GM18520 (cell line): ENCODE results near the gene LVRN.
"Not testable (repeated sequence)": the region's sequence is repeated elsewhere in the genome, so short reads cannot be mapped to it uniquely, and the experiment has no call there.

Source experiments
- ATAC-seq: cut with Tn5 transposase; IDR thresholded peaks from one replicate; pipeline ENCODE4 v1.9.1; 2021; ENCODE audit not compliant: unreplicated experiment

Gene LVRN

GRCh38 chr5:115962239-115962564 is at the start of gene LVRN:
LVRN (plus strand) TSS chr5:115962475; CDS start chr5:115962618, 143 bp downstream.
- ATAC-seq, result no peak

DNA sequence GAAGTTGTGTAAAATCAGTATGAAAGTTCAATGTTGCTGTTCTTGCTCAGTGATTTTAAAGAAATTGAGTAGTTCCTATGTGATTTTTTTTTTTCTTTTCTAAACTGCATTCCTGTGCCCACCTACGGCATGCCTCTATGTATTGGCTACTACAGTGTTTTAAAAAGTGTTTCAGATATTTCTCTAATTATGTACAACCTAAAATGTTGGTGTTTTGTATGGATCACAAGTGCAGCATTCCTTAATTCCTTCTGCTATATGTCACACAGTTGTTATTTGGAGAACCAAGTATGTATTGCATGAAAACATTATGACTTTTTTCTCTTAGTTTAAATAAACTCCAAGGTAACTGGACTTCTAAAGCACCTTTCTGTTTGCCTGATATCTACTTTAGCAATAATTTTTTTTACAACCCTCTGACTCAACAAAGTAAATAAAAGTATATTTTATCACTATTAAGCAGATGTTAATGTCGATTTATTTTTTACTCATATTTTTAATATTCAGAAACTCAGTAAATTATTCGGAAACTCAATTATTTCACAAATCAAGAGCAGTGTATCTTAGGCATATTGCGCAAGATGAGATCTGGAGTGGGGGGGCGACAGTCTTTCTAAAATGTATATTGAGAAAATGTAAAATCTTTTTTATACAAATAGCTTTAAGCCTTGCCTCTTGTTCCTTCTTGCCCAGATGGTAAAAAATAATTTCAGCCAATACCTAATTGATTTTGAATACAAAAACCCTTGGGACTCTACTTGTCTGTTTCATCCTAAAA is 48.5 kb upstream of the LVRN start:
- not testable (repeated sequence) for ATAC-seq

- no peak for ATAC-seq
Measured at GRCh38 chr5:115920171-115920725, 42.0 kb upstream of the LVRN start.

GRCh38 chr5:115928578-115929407 is 33.5 kb upstream of the LVRN start:
- not testable (repeated sequence) for ATAC-seq

GRCh38 chr5:115930171-115930570 is 32.1 kb upstream of the LVRN start:
- ATAC-seq, result not testable (repeated sequence)

DNA sequence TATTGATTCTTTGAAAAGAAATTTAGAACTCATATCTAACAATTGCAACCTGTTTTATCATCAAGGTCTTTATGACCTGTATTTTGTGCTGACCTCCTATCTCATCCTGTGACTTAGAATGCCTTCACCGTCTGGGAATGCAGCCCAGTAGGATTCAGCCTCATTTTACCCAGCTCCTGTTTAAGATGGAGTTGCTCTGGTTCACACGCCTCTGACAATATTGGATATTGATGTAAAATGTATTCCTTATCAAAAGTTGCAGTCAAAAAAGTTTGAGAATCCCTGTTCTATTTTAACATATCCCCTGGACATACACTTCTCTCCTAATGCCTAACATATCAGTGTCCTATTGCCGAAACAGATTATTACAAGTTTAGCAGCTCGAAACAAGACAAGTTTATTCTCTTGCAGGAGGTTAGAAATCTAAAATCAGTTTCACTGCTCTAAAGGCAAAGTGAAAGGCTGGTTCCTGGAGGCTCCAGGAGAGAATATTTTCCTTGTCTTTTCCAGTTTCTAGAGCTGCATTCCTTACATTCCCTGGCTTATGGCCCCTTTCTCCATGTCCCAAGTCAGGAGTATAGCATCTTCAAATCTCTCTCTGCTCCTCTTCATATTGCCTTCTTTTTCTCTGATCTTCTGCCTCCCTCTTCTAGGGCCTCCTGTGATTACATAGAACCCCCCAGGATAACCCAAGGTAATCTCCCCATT is 31.5 kb upstream of the LVRN start:
- ATAC-seq, result no peak

- ATAC-seq, result no peak
Measured at GRCh38 chr5:115932991-115933390, 29.3 kb upstream of the LVRN start.

- no peak for ATAC-seq
Measured at GRCh38 chr5:115934388-115934974, 27.8 kb upstream of the LVRN start.

GRCh38 chr5:115936031-115936430 is 26.2 kb upstream of the LVRN start:
- ATAC-seq, result no peak

DNA sequence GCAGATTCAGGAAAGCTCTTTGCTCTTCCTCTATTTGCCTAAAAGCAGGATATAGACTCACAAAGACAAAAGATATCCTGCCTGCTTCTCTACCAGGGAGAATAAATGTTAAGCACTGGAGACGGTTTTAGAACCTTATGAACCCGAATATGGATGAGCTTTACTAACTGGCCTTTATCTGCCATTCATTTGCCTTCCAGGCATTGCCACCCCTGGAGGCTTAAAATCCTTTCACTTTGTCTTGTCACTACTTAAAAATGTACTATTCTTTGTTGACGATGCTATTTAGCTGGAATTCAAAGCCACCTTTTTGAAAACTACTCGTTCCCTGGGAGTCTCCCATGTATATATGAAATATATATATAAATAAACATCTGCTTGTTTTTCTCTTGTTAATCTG is 23.2 kb upstream of the LVRN start:
- no peak for ATAC-seq

DNA sequence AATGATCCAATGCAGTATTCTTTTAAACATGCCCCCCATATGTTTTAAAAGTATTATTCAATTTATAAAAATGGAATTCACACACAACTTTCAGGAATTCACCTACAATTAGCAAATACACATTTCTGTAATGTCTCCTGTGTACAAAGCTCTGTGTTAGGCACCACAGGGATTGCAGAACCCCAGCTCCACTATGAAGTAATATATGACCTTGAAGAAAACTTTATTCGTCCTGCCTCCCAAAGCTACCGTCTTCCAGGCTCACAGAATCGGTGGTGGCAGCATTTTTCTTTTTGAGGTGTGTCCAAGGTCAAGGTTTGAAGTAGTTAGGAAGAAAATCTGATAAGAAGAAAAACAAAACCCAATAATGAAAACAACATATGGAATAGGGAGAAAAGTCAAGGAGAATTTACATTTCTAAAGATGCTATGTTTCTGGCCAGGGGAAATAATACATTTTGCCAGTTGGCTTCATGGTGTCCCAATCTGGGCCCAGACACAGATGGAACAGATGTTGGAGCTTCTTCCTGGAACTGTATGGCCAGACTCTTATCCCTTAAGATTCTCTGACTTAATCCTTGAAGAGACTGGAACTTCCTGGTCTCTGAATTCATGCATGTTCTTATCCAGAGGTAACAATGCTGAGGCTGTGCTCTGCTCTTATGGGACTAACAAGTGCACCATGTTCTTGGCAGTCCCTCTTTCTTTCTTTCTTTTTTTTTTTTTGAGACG is 22.0 kb upstream of the LVRN start:
- ATAC-seq, result no peak

DNA sequence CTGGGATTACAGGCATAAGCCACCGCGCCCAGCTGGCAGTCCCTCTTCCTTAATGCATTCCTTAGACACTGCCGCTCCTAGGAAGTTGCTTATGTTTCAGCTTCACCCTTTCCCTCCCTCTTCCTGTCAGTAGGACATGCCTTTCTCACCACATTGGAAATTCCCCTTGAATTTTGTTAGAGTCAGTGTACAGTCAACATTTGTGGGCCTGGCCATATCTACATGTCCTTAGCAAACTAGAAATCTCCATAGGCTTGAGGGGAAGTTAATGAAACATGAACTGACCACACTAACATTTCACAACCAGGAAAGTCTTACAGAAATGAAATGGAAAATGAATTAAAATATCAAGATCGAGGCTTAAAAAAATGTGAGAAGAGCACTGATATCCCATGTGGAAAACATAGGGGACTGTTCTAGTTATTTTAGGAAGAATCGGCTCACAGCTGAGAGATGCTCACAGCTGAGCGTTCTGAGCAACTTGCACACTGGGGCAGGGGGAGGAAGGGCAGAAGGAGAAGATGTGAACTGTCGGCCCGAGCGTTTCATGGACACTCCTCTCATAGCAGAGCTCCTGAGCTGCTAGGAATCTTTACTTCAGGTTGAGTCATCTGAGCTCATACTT is 21.1 kb upstream of the LVRN start:
- ATAC-seq, result no peak

- ATAC-seq, result no peak
Measured at GRCh38 chr5:115944501-115944900, 17.8 kb upstream of the LVRN start.

GRCh38 chr5:115946655-115947054 is 15.6 kb upstream of the LVRN start:
- ATAC-seq, result no peak

- ATAC-seq, result no peak
Measured at GRCh38 chr5:115947260-115947659, 15.0 kb upstream of the LVRN start.

DNA sequence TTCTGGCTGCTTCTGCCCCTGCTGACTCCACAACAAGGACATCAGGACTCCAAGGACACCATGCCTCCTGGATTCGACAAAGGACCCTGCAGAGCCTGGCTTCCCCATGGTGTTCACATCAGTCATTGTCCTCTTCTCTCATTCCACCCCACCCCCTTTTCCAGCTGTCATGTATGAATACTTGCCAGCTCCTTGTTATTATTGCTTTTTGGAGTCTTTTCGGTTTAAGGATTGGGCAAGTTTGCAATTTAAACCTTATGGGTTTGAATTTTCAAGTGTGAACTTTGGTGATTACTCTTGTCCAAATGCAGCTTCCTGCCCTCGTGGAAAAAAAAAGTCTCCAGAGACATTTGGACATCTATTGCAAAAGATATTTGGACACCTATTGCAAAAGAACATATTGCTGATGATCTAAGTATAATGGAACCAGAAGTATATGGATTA is 14.2 kb upstream of the LVRN start:
- ATAC-seq, result no peak

DNA sequence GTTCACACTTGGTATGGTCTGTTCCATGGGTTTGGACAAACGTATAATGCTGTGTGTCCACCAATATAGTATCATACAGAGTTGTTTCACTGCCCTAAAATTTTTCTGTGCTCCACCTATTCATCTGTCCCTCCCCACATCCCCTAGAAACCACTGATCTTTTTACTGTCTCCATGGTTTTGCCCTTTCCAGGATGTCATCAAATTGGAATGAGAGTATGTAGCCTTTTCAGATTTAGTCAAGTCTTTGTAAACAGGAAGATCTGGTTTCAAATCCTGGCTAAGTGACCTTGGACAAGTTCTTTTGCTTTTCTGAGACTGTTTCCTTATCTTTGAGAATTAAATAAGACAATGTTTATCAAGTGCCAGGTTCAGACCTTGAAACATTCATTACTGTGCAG is 13.2 kb upstream of the LVRN start:
- no peak for ATAC-seq

DNA sequence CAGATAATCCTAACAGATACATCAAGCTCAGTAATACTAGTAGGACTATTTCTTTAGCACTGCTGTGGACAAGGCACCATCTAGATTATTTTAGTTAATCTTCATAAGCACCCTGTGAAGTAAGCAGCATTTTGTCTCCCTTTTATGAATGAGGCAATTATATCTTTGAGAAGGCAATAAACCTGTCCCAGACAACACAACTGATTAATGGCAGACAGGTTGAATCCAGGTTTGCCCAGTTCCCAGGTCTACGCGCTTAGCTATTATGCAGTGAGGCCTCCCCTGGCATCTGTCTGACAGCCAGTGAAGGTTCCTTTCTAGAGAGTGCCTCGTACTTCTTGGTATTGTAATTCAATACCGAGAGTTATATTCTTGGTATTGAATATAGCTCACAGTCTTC is 9.7 kb upstream of the LVRN start:
- no peak for ATAC-seq

DNA sequence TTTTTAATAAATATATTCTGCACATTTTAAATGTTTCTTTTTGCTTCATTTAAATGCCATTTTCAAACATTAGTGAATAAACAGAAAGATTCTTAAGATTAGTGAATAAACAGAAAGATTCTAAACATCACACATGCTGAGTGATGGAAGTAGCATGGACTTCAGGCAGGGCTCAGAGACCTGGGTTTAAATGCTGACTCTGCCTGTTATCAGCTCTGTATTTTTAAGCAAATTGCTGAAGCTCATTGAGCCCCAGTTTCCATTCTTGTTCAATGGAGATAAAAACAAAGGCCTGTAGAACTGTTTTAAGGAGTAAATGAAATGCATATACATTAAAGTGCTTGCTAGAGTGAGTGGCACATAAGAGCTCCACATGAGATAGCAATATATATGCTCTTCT is 8.1 kb upstream of the LVRN start:
- no peak for ATAC-seq

GRCh38 chr5:115956957-115957356 is 5.3 kb upstream of the LVRN start:
- no peak for ATAC-seq
